Measurements from ENCODE around the gene LDLRAD3. TPM values are rescaled to one million over a fixed set of nuclear protein-coding genes. Genes with fewer than 3 reads are reported as not detected.

Gene LDLRAD3
- polyA plus RNA-seq, 1 experiment, result 7.8 TPM

DNA sequence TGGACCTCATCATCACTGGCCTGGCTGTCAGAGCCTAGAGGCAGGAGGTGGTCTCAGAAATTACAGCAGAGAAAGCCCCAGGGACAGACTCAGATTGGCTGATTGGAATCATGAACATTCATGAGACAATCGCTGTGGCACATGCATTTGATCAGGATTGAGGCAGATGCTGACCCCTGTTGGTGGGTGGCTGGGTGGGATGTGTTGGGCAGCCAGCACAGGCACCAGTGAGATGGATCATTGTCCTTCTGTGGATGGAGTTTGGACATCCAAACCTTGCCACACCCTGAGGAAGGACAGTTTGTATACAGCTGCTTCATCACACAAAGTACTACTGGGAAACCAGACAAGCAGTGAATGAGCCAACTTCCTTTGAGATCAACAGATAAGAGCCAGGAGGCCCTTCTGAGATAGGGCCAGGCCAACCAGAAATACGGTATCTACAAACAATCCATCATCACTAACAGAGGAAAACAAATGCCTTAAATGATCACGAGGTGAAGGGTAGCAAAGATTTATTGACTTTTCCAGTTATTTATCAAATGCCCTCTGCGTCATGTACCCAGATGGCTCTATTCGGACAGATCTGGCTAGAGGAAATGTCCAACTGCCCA lies 328.0 kb downstream of the LDLRAD3 start:
- TF ChIP-seq, protein P1, sequence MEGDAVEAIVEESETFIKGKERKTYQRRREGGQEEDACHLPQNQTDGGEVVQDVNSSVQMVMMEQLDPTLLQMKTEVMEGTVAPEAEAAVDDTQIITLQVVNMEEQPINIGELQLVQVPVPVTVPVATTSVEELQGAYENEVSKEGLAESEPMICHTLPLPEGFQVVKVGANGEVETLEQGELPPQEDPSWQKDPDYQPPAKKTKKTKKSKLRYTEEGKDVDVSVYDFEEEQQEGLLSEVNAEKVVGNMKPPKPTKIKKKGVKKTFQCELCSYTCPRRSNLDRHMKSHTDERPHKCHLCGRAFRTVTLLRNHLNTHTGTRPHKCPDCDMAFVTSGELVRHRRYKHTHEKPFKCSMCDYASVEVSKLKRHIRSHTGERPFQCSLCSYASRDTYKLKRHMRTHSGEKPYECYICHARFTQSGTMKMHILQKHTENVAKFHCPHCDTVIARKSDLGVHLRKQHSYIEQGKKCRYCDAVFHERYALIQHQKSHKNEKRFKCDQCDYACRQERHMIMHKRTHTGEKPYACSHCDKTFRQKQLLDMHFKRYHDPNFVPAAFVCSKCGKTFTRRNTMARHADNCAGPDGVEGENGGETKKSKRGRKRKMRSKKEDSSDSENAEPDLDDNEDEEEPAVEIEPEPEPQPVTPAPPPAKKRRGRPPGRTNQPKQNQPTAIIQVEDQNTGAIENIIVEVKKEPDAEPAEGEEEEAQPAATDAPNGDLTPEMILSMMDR (IDR thresholded peaks at IDR 0.05; ENCODE audit: low read depth, low read length), result no peak
- no peak for DNase-seq (ENCODE audit: low read depth, low spot score)
- no peak overlapping the region for H3K27ac ChIP-seq (ENCODE audit: low read depth, low read length)
- ChIA-PET CTCF (interaction anchor here (1.1 to 1.7 kb wide), 3 partner anchors 13 to 450 kb away, joined by 3 to 15 read pairs (median 4); no protein-coding TSS in a partner anchor), POLR2A (no interaction called here)
- no peaks in the 10 kb centered on the region for H3K27me3 ChIP-seq (ENCODE audit: control insufficient read depth, insufficient read depth, low read length)
- no peak overlapping the region for H3K4me3 ChIP-seq (ENCODE audit: low read depth, low read length)
- no peaks in the 10 kb centered on the region for H3K9me3 ChIP-seq (ENCODE audit: control insufficient read depth, insufficient read depth, low read length)

DNA sequence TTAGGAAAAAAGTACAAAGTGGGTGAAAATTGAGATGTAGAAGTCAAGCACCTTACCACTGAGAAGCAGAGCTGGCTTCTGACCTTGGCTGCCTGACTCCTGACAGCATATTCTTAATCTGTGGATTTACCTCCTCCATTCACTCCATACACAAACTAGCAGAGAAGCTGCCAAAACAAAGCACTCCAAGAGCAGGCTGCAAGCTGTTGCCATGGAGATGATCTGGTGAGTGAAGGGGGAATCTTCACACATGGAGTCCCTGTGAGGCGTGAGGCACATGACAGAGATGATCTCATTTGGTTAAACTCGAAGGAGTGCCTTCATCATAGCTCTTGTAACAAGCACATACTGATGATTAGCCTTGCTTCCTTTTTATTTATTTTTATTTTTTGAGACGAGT lies 329.2 kb downstream of the LDLRAD3 start:
- no peak overlapping the region for H3K27ac ChIP-seq (ENCODE audit: low read depth, low read length)
- H3K4me3 ChIP-seq (ENCODE audit: low read depth, low read length), result no peak overlapping the region
- H3K27me3 ChIP-seq (ENCODE audit: control insufficient read depth, insufficient read depth, low read length), result no peaks in the 10 kb centered on the region
- ChIA-PET POLR2A (no interaction called here), CTCF (interaction anchor here (0.9 to 1.7 kb wide), 3 partner anchors 14 to 785 kb away, joined by 3 to 15 read pairs (median 4); no protein-coding TSS in a partner anchor)
- TF ChIP-seq, protein P1 (IDR thresholded peaks at IDR 0.05; ENCODE audit: low read depth, low read length), result no peak
- no peaks in the 10 kb centered on the region for H3K9me3 ChIP-seq (ENCODE audit: control insufficient read depth, insufficient read depth, low read length)
- DNase-seq (ENCODE audit: low read depth, low spot score), result no peak

DNA sequence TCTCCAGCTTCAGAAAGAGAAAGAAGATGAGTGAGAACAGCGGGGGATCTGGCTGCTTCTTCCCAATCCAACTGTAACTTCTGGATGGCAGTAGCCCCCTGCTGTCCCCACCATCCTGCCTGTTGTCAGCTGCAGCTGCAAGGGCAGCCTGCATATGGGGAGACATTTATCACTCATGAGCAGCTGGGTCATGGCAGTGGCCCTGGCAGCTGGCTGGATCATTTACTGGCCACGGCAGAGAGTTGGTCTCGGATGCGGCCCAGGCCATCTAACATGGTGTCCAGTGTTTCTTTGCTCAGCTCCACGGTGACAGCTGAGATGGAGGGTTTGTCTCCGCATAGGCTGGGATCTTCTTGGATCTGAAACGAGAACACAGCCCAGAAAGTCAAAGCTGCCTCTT lies 330.6 kb downstream of the LDLRAD3 start:
- Histone ChIP-seq H3K27me3 (ENCODE audit: control insufficient read depth, insufficient read depth, low read length) (no peaks in the 10 kb centered on the region), H3K9me3 (ENCODE audit: control insufficient read depth, insufficient read depth, low read length) (no peaks in the 10 kb centered on the region), H3K4me3 (ENCODE audit: low read depth, low read length) (no peak overlapping the region), H3K27ac (ENCODE audit: low read depth, low read length) (no peak overlapping the region)
- CTCF ChIA-PET, result interaction anchor here (1.1 to 1.7 kb wide), 3 partner anchors 8 to 219 kb away, joined by 3 to 10 read pairs (median 5); no protein-coding TSS in a partner anchor
- TF ChIP-seq, protein P1 (IDR thresholded peaks at IDR 0.05; ENCODE audit: low read depth, low read length), result no peak
- DNase-seq (ENCODE audit: low read depth, low spot score), result no peak
- POLR2A ChIA-PET, result no interaction called here

DNA sequence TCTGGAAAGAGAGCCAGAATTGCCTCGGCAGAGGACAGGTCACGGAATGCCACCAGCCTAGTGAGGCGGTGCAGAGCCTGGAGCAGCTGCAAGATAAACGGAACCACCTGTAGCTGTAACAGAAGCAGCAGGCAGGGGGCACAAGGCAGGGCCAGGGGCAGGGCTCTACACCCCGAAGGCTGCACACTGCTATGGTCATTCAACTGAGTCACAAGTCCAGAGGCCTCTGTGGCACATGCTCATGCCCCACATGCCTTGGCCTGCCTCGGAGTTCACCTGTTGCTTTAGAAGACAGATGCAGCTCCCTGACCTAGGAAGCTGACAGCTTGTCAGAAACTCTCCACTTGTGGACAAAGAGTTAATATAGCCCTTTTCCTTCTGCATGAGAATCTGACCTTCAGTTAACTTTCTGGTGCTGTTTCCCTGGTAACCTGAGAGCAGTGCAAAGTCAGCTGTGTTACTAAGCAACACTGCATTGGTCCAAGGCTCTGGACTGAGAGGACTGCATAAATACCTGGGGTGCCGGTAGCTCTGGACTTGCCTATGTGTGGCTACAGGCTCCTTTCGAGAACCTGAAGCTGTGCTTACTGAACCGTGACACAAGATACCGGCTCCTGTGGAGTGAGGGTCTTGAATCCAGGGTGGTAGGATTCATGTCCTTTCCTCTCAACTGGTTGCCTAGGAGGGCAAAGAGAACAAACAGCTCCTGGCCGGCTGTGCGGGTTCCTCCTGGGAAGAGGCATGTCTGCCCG lies 334.8 kb downstream of the LDLRAD3 start:
- DNase-seq (ENCODE audit: low read depth, low spot score), result no peak
- no peaks in the 10 kb centered on the region for H3K9me3 ChIP-seq (ENCODE audit: control insufficient read depth, insufficient read depth, low read length)
- CTCF ChIA-PET, result interaction anchor here (1.4 to 1.5 kb wide), 3 partner anchors 19 to 214 kb away, joined by 4 to 7 read pairs (median 4); no protein-coding TSS in a partner anchor
- TF ChIP-seq, protein P1 (IDR thresholded peaks at IDR 0.05; ENCODE audit: low read depth, low read length), result no peak
- no peaks in the 10 kb centered on the region for H3K27me3 ChIP-seq (ENCODE audit: control insufficient read depth, insufficient read depth, low read length)
- H3K4me3 ChIP-seq (ENCODE audit: low read depth, low read length), result no peak overlapping the region
- H3K27ac ChIP-seq (ENCODE audit: low read depth, low read length), result no peak overlapping the region
- POLR2A ChIA-PET, result no interaction called here

DNA sequence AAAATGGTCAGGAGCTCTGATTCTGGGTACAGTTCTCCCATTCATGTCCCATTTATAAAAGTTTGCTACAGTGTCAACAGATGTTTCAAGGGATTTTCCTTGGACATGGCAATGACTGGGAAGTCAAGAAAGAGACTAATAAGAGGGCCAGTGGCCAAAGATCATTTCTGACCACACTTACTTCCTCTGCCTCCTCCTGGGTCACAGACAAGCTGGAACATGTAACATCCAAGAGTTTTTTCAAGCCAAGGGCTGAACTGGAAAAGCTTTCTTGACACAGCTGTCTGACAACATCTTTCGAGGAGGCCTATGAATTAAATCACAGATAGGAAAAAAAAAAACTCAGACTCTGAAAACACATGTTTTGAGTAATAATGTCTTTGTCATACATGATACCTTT lies 336.7 kb downstream of the LDLRAD3 start:
- ChIA-PET CTCF (interaction anchor here (0.7 to 2.3 kb wide), 5 partner anchors 13 to 459 kb away, joined by 3 to 11 read pairs (median 4); no protein-coding TSS in a partner anchor), POLR2A (no interaction called here)
- no peak overlapping the region for H3K27ac ChIP-seq (ENCODE audit: low read depth, low read length)
- H3K9me3 ChIP-seq (ENCODE audit: control insufficient read depth, insufficient read depth, low read length), result no peaks in the 10 kb centered on the region
- TF ChIP-seq, protein P1 (IDR thresholded peaks at IDR 0.05; ENCODE audit: low read depth, low read length), result no peak
- H3K4me3 ChIP-seq (ENCODE audit: low read depth, low read length), result no peak overlapping the region
- no peak for DNase-seq (ENCODE audit: low read depth, low spot score)
- H3K27me3 ChIP-seq (ENCODE audit: control insufficient read depth, insufficient read depth, low read length), result no peaks in the 10 kb centered on the region
